NB4 (cell line): ENCODE data around the gene LYRM9.

Experiments used
- MYC ChIP-seq: IDR thresholded peaks from 2 replicates; pipeline ENCODE4 v1.6.1; 2011; ENCODE audit warnings: low read depth, low read length
- POLR2A ChIP-seq: IDR thresholded peaks from 2 replicates; pipeline ENCODE4 v1.6.1; 2011; ENCODE audit warnings: mild to moderate bottlenecking; ENCODE audit not compliant: insufficient read length; ENCODE audit errors: extremely low read depth
- TF ChIP-seq, protein P1 (sequence below): IDR thresholded peaks from one replicate; pipeline ENCODE4 v1.5.1; 2012; ENCODE audit warnings: low read depth, low read length

DNA sequence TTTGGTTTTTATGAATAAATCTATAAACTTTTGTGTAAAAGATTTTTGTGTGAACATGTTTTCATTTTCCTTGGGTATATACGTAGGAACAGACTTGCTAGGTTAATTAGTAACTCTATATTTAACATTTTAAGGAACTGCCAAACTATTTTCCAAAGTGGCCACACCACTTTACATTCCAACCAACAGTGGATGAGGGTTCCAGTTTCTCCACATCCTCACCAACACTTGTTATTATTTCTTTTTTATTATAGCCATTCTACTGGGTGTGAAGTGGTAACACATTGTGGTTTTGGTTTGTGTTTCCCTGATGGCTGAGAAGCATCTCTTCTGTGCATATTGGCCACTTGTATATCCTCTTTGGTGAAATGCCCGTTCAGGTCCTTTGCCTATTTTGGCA is 20.0 kb downstream of the LYRM9 start:
- TF ChIP-seq POLR2A: no peak
- TF ChIP-seq, protein P1, sequence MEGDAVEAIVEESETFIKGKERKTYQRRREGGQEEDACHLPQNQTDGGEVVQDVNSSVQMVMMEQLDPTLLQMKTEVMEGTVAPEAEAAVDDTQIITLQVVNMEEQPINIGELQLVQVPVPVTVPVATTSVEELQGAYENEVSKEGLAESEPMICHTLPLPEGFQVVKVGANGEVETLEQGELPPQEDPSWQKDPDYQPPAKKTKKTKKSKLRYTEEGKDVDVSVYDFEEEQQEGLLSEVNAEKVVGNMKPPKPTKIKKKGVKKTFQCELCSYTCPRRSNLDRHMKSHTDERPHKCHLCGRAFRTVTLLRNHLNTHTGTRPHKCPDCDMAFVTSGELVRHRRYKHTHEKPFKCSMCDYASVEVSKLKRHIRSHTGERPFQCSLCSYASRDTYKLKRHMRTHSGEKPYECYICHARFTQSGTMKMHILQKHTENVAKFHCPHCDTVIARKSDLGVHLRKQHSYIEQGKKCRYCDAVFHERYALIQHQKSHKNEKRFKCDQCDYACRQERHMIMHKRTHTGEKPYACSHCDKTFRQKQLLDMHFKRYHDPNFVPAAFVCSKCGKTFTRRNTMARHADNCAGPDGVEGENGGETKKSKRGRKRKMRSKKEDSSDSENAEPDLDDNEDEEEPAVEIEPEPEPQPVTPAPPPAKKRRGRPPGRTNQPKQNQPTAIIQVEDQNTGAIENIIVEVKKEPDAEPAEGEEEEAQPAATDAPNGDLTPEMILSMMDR: no peak
- TF ChIP-seq MYC: no peak
